GM18508 (cell line): ENCODE data around the gene ZNF586.
"Not testable (repeated sequence)": the region's sequence is repeated elsewhere in the genome, so short reads cannot be mapped to it uniquely, and the experiment has no call there.

Experiments
- ATAC-seq: cut with Tn5 transposase; IDR thresholded peaks from one replicate; pipeline ENCODE4 v1.9.1; 2021; ENCODE audit warnings: moderate number of reproducible peaks; ENCODE audit not compliant: insufficient read depth, unreplicated experiment

Gene ZNF586

DNA sequence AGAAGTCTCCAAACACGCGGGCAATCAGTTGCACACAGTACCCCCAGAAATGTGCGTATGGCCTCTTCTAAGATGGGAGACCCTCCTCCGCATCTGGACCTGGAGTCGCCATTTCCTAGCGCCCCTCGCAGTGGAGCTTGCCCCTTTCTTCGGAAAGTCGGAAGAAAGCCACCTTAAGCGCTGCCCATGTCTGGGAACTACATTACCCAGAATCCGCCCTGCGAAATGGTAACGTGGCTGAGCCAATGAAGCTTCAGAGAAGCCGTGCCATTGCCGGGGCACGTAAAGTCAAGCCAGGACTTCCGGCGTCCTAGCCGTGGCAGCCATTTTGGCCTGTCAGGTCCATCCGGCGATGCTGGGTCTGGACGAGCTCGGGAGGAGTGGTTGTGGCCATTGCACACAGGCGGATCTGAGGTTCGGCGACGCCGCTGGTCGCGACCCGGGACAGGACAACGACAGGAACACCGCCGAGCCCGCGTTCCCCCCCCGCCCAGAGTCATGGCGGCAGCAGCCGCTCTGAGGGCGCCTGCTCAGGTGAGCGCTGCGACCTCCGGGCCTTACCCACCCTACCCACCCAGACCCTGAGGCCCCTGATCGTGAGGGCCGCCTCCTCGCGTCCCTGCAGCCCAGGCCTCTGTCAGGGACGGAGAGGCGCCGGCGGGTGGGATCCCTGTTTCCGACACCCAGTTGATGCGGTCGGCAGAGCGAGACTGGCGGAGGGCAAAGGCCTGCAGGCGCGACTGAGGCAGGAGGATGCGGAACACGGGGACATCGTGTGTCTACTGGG is at the start of gene ZNF586:
ZNF586 (plus strand) TSS at position 332 of the 787 bp plus-strand sequence; CDS start at position 499, 167 bp downstream.
- peak; percentile 92 for ATAC-seq

GRCh38 chr19:57719901-57720519 is 49.5 kb upstream of the ZNF586 start:
- ATAC-seq = no peak

- ATAC-seq = no peak
Observed at GRCh38 chr19:57720878-57721277, 48.6 kb upstream of the ZNF586 start.

- ATAC-seq = not testable (repeated sequence)
Observed at GRCh38 chr19:57738320-57738719, 31.2 kb upstream of the ZNF586 start.

- not testable (repeated sequence) for ATAC-seq
Observed at GRCh38 chr19:57738770-57739169, 30.7 kb upstream of the ZNF586 start.

GRCh38 chr19:57746580-57747471 is 22.6 kb upstream of the ZNF586 start, which contains the start of gene ZNF776:
Gene ZNF776, plus strand, starts transcription at chr19:57746815. Its CDS starts 244 bp downstream, at chr19:57747059.
- peak; percentile 89 for ATAC-seq

GRCh38 chr19:57747472-57747807 is 22.0 kb upstream of the ZNF586 start:
- no peak for ATAC-seq

DNA sequence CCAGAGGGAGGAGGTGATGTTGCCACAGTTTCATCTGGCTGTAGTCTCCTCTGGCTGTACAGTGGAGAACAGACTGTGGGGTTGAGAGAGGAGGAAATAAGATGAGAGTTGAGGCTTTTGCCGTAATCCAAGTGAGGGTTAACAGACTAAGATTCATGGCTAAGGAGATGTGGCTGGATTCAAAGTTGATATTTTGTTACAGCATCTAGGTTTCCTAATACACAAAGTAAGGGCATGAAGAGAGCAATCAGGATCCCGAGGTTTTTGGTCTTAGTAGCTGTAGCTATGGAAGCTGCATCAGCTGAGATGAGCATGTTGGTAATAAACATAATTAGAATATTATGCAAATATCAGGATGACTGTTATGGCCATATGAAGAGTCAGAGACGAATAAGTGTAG is 21.4 kb upstream of the ZNF586 start:
- ATAC-seq = no peak

GRCh38 chr19:57754091-57754673 is 15.3 kb upstream of the ZNF586 start:
- no peak for ATAC-seq

- ATAC-seq = no peak
Observed at GRCh38 chr19:57755031-57755430, 14.4 kb upstream of the ZNF586 start.

- no peak for ATAC-seq
Observed at GRCh38 chr19:57757941-57758340, 11.5 kb upstream of the ZNF586 start.

- ATAC-seq = no peak
Observed at GRCh38 chr19:57759096-57759495, 10.4 kb upstream of the ZNF586 start.

DNA sequence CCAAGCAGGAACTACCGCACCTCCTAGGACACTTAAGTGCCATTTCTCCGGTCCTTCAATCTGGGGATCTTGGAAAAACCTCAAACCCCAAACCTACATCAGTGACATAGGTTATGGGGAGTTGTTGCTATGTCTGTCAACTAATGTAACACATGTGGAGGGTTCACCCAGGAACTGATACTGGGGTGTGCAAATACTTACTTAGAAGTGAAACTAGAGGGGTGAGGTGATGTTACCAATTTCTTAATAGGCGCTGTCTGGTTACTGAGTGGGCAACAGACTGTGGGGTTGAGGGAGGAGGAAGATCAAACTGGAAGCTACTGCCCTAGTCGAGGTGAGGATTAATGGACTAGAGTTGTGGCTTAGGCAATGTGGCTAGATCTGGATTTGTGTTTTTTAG is 1.9 kb downstream of the ZNF586 start:
- no peak for ATAC-seq

- no peak for ATAC-seq
Observed at GRCh38 chr19:57773488-57773887, 4.0 kb downstream of the ZNF586 start.

- ATAC-seq = no peak
Observed at GRCh38 chr19:57776764-57777296, 7.4 kb downstream of the ZNF586 start.

- ATAC-seq = no peak
Observed at GRCh38 chr19:57778336-57778735, 8.9 kb downstream of the ZNF586 start.

DNA sequence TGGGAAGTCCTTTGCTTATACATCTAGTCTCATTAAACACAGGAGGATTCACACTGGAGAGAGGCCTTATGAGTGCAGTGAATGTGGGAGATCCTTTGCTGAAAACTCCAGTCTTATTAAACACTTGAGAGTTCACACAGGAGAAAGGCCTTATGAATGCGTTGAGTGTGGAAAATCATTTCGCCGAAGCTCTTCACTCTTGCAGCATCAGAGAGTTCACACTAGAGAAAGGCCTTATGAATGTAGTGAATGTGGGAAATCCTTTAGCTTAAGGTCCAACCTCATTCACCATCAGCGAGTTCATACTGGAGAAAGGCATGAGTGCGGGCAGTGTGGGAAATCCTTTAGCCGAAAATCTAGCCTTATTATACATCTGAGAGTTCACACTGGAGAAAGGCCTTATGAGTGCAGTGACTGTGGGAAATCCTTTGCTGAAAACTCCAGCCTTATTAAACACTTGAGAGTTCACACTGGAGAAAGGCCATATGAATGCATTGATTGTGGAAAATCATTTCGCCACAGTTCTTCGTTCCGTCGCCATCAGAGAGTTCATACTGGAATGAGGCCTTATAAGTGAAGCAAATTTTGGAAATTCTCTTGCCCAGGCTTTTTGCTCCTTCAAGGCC is 9.9 kb downstream of the ZNF586 start:
- no peak for ATAC-seq

- no peak for ATAC-seq
Observed at GRCh38 chr19:57786286-57786685, 16.8 kb downstream of the ZNF586 start.

DNA sequence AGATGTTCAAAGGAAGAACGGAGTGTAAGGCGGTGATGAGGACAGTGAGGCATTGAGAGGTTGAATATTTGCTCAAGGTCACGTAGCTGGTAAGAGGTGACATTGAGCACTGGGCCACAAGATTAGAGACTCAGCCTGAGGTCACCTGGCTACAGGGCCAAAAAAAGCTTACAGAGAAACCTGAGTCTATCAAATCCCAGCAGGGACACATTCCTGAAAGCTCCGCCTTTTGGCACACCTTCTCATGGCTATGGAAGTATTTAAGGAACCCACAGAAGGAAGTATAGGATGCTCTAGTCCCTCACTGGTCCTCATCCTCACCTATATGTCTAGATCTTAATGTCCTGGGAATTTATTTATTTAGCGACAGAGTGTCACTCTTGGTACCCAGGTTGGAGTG is 17.4 kb downstream of the ZNF586 start:
- ATAC-seq = no peak
